Esophagus mucosa (tissue), 1 donor: ENCODE data around the gene PRSS3. TPM values are rescaled to one million over a fixed set of nuclear protein-coding genes. Genes with fewer than 3 reads are reported as not detected.
"Not testable (repeated sequence)": the region's sequence is repeated elsewhere in the genome, so short reads cannot be mapped to it uniquely, and the experiment has no call there.

Source experiments
- ATAC-seq: fragments of 200-7000 bp; cut with Tn5 transposase; one replicate; pipeline ENCODE4 v1.9.1; 2020
- total RNA-seq: library from RNA; stranded (reverse); gene quantifications from one replicate; pipeline ENCODE4 v1.2.4, GENCODE V29; 2023
- donor health status: DM: yes; HTN: yes; CAD: no.

PRSS3 gene
- total RNA-seq, 1 donor from 2014 or later = 107 TPM

GRCh38 chr9:33787839-33788238, 7.5 kb upstream of the PRSS3 start:
- no peak for ATAC-seq

GRCh38 chr9:33789429-33789828, 5.9 kb upstream of the PRSS3 start:
- ATAC-seq = not testable (repeated sequence)

GRCh38 chr9:33791117-33791516, 4.2 kb upstream of the PRSS3 start:
- no peak for ATAC-seq

GRCh38 chr9:33793496-33793895, 1.9 kb upstream of the PRSS3 start:
- not testable (repeated sequence) for ATAC-seq

GRCh38 chr9:33794560-33794959, 801 bp upstream of the PRSS3 start:
- ATAC-seq = peak; percentile 45

- peak; percentile 41 for ATAC-seq
Measured at GRCh38 chr9:33795819-33796218, 458 bp downstream of the PRSS3 start.

- not testable (repeated sequence) for ATAC-seq
Measured at GRCh38 chr9:33796679-33797078, 1.3 kb downstream of the PRSS3 start.

GRCh38 chr9:33797837-33798236, 2.5 kb downstream of the PRSS3 start:
- ATAC-seq = no peak

- no peak for ATAC-seq
Measured at GRCh38 chr9:33798545-33798944, 3.2 kb downstream of the PRSS3 start.

GRCh38 chr9:33799928-33800704, 4.8 kb downstream of the PRSS3 start:
- ATAC-seq = no peak

- ATAC-seq = no peak
Measured at GRCh38 chr9:33800886-33801285, 5.5 kb downstream of the PRSS3 start.

- ATAC-seq = not testable (repeated sequence)
Measured at GRCh38 chr9:33801943-33802500, 6.7 kb downstream of the PRSS3 start.

- ATAC-seq = not testable (repeated sequence)
Measured at GRCh38 chr9:33804196-33804595, 8.8 kb downstream of the PRSS3 start.

- ATAC-seq = peak; percentile 84
Measured at GRCh38 chr9:33807156-33807555, 11.8 kb downstream of the PRSS3 start.

GRCh38 chr9:33808979-33809322, 13.6 kb downstream of the PRSS3 start:
- not testable (repeated sequence) for ATAC-seq

GRCh38 chr9:33809506-33809905, 14.1 kb downstream of the PRSS3 start:
- no peak for ATAC-seq

GRCh38 chr9:33813712-33814641, 18.6 kb downstream of the PRSS3 start:
- ATAC-seq = peak; percentile 33

GRCh38 chr9:33815781-33816180, 20.4 kb downstream of the PRSS3 start:
- ATAC-seq = no peak

GRCh38 chr9:33816327-33817252, 21.2 kb downstream of the PRSS3 start, which contains the start of gene UBE2R2:
Gene UBE2R2 (plus strand): TSS chr9:33817160. CDS start chr9:33817758, 598 bp downstream.
- peak; percentile 90 for ATAC-seq

GRCh38 chr9:33817327-33818166, 22.2 kb downstream of the PRSS3 start:
- ATAC-seq = peak; percentile 40
